HG03103 (cell line): Measurements from ENCODE around the gene ANAPC13.

Experiments used
- ATAC-seq: cut with Tn5 transposase; IDR thresholded peaks from one replicate; pipeline ENCODE4 v1.9.1; 2021; ENCODE audit warnings: low read depth; ENCODE audit not compliant: unreplicated experiment

ANAPC13 gene, protein sequence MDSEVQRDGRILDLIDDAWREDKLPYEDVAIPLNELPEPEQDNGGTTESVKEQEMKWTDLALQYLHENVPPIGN

DNA sequence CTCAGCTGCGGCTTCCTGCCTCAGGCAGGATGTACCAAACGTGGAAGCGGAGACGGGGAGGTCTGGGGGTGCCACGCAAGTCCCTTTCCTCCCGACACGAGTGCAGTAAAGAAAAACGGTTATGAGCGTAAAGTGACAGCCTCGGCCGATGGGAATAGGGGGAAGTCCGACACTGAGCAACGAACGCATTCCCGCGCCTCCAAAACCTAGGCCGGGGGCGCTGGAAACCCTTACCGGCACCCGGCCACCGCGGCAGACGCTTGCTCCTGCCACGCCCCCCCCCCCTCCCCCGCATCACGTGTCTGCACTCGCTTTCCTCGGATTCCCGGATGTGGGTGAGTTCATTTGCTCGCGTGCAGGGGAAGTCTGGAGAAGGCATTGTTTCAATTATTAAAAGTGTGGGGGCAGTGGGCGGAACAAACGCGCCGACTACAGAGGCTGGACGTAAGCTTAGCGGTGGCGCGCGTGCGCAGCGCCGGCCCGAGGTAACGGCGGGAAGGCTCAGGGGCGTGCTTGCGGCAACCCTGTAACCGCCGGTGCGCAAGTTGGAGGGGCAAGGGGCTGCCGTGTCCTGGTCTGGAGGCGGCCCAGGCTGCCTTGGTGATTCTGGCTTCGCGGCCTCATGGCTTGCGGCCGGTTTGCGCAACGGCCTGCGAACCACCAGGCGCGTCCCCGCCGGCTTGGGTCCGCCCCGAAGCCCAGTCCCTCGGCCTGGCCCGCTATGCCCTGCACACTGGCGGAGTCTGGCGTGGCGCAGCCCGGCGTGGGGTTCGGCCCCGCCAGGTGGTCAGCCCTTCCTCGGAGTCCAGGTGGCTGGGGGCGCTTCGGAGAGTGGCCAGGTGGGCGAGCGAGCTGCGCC lies at the start of gene ANAPC13, which contains the start of gene CEP63:
TSS of gene ANAPC13 (minus strand) at position 268 of the 859 bp plus-strand sequence. CDS start 3,081 bp downstream, outside the sequence.
TSS of gene CEP63 (plus strand) at position 340 of the 859 bp plus-strand sequence. CDS start 9,264 bp downstream, outside the sequence.
- peak; percentile 63 for ATAC-seq

DNA sequence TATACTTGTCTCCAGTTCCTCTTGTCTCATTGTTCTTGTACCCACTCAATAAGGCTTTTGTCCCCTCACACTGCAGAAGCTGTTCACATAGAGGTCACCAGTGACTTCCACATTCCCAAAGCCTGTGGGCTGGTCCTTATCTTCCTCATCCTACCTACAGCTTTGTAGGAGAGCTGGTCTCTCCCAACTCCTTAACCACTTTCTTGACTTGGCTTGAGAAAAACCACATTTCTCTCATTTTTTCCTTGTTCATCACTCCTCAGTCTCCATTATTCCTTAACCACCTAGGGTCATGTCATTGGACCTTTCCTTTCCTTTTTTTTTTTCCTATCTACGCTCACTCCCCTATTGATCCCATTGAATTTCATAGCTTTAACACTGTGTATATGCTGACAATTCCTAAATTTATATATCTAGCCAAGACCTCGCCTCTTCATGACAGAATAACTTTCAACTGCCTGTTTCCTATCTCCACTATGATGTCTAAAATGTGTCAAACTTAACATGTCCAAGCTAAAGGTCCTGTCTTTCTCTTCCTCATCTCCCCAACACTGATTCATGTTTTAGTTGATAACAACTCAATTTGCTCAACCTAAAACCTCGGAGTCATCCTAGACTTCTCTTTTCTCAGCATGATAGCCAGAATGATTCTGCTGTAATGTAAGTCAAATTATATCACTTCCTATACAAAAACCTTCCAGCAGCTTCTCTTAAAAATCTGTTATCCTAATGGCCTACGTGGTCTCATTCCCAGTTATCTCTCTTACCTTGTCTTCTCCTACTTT lies 49.6 kb upstream of the ANAPC13 start:
- ATAC-seq: no peak

DNA sequence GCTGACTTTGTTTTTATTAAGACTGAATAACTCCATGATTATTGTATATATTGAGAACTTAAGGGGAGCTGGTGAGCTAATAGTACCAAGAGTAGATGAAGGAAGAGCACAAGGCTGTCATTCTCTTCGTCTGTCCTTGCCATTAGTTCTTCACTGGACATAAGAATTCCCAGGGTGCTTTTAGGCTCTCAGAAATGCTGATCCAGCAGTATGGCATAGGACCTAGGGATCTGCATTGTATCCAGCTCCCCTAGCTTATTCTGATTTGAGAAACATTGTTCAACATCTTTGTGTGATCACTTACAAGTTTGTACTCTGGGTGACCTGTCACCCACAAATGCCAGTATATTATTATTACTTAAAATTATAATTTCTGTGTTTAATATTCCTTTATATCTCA lies 47.7 kb upstream of the ANAPC13 start:
- no peak for ATAC-seq

DNA sequence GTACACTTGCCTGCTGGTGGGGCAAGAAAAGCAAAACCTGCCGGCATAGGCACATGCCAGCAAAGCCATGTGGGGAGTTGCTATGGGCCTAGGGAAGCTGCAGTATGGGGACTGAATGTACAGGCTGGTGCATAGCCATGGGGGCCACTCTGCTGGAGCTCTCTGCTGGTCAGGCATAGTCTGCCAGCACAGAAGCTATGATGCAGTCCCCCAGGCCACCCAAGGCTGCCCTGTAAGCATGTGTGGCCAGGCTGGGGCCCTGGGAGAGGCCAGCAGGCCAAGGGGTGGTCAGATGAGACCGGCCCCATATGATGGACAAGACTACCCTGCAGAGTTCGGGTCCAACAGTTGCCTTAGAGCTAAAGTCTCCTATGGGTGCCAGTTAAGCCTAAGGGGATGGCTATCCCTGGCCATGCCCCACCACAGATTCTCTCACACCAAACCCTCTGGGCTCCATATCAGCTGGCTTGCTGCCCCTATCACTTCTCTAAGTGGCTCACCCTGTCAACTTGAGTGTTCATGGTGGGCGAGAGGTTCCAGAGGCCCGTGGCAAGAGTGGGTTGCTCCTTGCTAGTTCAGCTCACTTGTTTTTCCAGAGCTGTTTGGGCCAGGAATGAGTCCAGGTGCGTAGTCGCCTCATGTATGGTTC lies 41.9 kb upstream of the ANAPC13 start:
- ATAC-seq: no peak

DNA sequence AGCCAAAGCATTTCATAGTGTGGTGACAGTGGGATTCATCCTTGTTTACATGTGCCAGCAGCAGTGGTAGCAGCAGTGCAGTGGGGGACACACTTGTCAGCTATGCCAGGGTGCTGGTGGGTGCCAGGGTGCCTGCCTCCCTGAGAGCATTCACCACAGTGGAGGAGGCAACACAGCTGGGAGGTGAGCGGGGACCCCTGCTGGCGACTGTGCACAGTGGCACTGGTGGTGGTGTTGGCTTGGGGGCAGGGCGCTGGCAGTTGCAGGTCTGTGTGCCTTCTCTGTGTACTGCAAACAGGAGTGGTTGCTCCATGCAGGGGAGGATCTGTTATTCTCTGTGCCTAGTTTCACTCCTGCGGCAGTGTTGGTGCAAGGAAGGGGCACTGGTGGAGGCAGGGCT lies 41.3 kb upstream of the ANAPC13 start:
- no peak for ATAC-seq

DNA sequence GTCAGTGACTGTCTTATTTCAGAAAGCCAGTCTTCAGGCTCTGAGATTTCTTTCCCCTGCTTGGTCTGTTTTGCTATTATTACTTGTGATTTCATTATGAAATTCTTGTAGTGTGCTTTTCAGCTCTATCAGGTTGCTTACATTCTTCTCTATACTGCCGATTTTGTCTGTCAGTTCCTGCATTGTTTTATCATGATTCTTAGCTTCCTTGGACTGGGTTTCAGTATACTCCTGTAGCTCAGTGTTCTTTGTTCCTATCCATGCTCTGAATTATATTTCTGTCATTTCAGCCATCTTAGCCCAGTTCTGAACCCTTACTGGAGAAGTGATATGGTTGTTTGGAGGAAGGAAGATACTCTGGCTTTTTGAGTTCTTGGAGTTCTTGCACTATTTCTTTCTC lies 40.5 kb upstream of the ANAPC13 start:
- no peak for ATAC-seq

DNA sequence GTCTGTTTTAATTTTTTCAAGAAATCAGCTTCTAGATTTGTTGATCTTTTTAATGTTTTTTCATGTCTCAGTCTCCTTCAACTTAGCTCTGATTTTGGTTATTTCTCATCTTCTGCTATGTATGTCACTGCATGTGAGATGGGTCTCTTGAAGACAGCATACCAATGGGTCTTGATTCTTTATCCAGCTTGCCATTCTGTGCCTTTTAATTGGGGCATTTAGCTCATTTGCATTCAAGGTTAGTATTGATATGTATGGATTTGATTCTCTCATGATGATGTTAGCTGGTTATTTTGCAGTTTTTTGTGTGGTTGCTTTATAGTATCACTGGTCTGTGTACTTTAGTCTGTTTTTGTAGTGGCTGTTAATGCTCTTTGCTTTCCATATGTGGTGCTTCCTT lies 39.5 kb upstream of the ANAPC13 start:
- ATAC-seq: no peak

DNA sequence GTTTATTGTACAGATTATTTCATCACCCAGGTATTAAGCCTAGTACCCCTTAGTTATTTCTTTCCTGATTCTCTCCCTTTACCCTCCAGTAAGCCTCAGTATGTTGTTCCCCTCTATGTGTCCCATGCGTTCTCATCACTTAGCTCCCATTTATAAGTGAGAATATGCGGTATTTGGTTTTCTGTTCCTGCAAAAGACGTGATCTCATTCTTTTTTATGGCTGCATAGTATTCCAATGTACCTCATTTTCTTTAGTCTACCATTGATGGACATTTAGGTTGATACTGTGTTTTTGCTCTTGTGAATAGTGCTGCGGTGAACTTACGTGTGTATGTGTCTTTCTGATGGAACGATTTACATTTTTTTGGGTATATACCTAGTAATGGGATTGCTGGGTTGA lies 36.8 kb upstream of the ANAPC13 start:
- no peak for ATAC-seq

DNA sequence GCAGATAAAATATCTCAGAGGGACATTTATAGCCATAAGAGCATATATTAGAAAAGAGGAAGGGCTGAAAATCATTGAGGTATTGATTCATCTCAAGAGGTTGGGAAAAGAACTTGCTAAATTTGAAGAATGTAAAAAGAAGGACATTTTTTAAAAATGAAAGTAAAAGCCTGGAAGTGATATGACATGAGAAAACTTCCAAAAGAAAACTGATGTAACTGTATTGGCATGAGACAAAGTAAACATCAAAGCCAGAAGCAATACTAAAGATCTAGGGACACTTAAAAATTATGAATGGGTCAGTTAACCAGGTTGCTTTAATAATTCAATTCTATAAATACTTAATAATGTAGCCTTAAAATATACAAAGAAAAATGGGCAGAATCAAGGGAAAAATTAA lies 32.0 kb upstream of the ANAPC13 start:
- ATAC-seq: no peak

DNA sequence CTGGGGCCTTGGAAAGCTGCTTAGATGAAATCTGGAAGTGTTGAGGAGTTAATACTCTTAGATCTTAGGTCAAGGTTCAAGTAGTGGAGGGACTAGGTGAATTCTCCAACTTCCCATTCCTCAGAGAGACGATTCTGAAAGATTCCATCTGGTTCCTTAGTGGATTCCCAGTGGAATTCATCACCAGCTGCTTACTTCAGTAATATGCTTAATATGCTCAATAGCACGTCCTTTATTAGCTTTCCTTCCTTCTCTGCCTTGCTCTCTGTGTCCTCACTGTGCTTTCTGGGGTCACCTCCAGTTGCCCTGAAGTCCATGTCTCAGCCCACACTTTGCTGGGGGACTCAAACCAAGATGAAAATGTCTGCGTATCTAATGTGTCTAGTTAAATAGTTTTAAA lies 31.1 kb upstream of the ANAPC13 start:
- ATAC-seq: no peak

DNA sequence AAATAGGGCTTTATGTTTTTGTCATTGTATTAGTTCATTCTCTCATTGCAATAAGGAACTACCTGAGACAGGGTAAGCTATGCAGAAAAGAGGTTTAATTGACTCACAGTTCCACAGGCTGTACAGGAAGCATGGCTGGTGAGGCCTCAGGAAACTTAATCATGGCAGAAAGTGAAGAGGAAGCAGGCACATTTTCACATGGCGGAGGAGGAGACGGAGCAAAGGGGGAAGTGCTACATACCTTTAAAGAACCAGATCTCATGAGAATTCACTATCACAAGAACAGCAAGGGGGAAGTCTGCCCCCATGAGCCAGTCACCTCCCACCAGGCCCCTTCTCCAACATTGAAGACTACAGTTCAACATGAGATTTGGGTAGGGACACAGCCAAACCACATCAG lies 25.7 kb upstream of the ANAPC13 start:
- ATAC-seq: no peak

DNA sequence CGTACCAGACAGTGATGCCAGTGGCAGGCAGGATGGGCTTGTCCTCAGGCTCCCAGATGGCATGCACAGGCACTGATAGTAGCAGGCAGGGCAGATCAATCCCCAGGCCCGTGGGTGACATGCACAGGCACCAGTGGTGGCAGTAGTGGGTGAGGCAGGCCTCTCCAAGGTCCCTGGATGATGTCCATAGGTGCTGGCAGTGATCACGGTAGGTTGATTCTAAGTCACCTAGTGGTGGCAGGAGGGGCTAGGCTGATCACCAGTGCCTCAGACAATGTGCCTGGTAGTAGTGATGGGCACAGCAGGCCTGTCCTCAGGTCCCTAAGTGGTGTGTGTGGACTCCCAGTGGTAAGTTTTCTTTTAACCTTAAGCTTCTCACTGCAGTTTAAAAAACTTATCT lies 19.7 kb upstream of the ANAPC13 start:
- ATAC-seq: no peak

DNA sequence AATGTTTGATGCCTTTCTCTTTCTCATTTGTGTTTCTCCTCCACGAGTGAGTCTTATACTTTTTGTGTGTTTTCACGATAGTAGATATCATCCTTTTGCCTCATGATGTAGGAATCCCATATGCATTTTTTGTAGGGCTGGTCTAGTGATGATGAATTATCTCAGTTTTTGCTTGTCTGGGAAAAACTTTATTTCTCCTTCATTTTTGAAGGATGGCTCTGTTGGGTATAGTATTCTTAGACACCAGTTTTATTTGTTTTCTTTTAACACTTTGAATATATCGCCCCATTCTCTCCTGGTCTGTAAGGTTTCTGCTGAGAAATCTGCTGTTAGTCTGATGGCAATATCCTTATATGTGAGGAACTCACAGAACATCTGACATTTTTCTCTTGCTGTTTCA lies 18.3 kb upstream of the ANAPC13 start:
- ATAC-seq: no peak

DNA sequence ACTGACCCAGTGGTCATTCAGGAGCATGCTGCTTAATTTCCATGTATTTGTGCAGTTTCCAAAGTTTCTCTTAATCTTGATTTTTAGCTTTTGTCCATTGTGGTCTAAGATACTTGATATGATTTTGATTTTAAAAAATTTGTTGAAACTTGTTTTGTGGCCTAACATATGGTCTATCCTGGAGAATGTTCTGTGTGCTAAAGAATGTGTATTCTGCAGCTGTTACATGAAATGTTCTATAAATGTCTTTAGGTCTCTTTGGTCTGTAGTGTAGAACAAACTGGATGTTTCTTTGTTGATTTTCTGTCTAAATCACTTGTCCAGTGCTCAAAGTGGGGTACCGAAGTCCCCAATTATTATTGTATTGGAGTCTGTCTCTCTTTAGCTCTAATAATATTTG lies 17.5 kb upstream of the ANAPC13 start:
- ATAC-seq: no peak

DNA sequence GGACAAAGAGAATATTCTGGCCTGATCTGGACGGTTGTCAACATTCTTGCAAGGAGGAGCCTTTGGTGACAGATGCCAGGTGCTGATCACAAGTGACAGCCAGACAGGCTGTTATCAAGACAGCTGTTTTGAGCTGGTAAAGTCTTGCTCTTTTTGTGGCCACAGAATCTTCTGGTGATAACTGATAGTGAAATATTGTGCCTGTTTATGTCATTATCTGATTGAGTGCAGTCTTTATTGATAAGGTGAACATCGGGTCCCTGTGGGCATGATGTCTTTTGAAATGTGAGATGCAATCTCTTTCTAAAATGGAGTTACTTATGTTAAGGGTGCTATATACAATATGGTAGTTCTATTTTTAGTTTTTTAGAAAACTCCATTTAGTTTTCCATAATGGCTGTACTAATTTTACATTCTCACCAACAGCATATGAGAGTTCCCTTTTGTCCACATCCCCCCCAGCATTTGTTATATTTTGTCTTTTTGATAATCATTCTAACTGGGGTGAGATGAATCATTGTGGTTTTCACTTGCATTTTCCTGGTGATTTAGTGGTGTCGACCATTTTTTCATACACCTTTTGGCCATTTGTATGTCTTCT lies 10.8 kb upstream of the ANAPC13 start:
- ATAC-seq: no peak

DNA sequence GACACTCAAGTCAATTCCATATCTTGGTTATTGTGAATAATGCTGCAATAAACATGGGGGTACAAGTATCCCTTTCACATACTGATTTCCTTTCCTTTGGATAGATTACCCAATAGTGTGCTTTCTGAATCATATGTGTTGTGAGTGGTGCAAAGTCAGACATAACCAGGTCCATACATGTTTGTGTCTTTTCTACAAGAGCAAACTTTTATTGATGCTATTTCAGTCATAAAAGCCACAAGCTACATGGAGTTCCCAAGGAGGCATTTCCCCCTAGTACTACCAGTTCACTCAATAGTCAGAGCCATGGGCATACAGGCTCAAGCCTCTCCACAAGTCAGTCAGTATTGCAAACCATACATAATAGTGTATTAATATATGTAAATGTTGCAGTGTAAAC lies 10.2 kb upstream of the ANAPC13 start:
- no peak for ATAC-seq

DNA sequence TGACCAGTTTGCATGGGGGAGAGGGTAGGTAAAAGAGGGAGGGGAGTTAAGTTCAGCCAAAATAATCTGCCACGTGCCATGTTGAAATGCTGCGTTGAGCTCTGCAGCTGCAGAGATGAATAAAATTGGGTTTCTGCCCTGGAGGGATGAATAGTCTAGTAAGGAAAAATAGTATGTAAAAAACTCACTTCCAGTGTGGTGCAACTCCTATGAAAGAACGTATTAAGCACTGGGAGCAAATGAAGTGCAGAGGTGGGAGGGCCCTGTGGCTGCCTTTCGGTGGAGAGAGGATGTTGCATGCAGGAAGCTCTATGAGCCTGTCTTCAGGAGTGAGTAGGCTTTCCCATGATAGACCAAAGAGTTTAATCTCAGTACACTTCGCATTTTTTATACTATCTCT lies 8.7 kb upstream of the ANAPC13 start:
- no peak for ATAC-seq

DNA sequence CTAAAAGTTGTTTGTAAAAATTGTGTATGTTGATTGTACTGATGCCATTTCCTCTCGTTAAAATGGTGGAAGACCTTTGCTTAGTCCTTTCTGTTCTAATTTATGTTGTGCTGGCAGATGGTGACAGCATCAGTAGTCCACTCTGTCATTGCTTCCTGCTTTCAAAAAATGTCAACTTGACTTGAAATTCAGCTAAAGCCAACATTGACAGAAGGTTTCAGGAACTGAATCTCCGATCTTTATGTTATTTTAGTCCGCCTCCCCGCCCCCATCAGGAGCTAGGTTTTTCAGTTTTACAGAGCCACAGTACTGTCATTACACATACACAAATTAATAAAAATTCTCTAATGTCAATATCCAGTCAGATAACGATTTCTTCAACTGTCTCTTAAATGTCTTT lies 1.6 kb upstream of the ANAPC13 start:
- no peak for ATAC-seq

DNA sequence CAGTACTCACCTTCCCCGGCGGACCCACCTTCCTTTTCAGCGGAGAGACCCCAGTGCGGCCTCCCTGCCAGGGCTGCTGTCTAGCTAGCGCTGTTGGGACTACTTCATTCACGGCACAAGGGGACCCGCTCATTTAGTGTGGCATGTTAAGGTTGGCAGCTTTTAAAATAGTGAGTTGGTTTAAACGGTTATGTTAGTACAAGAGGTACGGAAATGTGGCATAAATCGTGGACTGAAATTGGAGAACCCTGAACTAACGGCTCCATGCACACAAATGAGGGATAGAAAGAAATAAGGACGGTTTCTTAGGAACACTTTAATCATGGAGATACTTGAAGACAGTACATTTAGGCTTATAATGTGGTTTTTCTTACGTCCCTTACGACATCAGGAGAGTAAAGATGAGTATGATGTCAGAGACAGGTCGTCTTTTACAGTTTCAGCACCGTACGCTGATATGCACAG lies 824 bp upstream of the ANAPC13 start:
- peak; percentile 7 for ATAC-seq

DNA sequence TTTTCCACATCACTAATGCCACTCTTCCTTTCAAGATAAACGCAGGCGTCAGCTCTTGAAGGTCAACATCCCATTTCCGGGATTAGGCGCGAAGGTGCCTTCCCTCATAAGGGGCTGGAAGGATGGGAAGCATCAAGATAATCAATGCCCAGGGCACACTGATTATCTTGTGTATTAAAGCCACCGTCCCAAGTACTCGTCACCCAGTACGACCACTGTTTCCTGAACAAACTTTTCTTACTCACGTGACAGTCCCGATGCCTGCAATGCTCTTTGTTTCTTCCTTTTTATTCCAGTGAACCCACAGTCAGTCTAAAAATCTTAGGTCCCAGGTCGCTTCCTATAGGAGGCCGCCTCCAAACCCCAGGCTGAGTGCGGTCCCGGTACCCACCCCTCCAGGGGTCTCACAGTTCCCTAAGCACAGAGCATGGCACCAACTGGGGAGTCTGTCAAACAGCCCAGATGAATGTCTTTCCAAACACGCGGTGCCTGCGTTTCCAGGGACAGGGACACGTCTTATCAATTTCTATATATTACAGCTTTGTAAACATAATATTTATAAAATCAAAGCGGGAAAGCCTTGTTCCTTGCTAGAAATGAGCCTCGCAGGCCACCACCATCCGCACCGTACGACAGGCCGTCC lies 589 bp downstream of the ANAPC13 start:
- peak; percentile 4 for ATAC-seq
